ENCODE results near the gene STUB1.

DNA sequence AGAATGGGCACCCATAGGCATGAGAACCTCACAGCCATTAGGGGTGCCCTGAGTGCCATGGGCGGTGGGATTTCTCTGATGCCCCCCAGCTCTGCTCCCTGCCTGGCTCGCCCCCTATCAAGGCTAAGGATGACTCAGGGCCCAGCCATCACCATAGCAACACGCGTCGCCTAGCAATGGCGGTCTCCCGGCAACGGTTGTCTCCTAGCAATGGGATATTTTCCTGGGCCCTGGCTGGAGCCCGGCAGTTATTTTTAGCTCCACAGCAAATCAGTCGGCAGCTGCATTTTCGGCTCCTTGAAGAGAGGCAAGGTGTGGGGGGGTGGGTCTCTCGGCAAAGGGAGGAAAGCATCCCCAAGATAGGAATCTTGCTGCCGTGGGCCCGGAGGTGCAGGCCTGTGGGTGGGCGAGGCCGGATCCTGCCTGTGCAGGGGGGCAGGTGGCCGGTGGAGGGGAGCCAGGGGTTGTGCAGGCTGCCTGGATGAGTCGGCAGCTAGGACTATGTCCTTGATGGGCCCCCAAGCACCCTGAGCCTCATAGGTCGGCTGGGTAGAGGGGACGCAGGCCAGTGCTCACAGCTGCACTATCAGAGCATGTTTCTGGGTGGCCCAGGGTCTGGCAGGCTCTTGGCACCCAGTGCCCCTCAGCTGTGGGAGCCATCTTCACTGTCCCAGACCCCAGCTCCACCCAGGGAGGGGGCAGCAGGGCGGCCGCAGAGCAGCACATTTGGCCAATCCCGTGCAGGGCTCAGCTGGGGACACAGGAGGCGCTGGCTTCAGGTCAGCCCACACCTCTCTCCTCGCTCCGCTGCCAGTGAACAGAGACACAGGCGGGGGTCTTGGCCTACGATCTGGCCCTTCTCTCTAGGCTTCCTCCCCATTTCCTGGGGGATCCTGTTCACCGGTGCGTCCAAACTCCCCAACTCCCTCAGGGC is 29.6 kb downstream of the STUB1 start:
- TF ChIP-seq, protein P1, sequence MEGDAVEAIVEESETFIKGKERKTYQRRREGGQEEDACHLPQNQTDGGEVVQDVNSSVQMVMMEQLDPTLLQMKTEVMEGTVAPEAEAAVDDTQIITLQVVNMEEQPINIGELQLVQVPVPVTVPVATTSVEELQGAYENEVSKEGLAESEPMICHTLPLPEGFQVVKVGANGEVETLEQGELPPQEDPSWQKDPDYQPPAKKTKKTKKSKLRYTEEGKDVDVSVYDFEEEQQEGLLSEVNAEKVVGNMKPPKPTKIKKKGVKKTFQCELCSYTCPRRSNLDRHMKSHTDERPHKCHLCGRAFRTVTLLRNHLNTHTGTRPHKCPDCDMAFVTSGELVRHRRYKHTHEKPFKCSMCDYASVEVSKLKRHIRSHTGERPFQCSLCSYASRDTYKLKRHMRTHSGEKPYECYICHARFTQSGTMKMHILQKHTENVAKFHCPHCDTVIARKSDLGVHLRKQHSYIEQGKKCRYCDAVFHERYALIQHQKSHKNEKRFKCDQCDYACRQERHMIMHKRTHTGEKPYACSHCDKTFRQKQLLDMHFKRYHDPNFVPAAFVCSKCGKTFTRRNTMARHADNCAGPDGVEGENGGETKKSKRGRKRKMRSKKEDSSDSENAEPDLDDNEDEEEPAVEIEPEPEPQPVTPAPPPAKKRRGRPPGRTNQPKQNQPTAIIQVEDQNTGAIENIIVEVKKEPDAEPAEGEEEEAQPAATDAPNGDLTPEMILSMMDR (conservative IDR thresholded peaks at IDR 0.05 in 1 of 2, IDR thresholded peaks at IDR 0.05 in 1 of 2; ENCODE audit: low read depth in 1 of 2, low read length in 2 of 2): no peak
- no peak for TF ChIP-seq EZH2 (IDR thresholded peaks at IDR 0.05; ENCODE audit: low read length, missing control alignments)

Data from fibroblast of lung (primary cell).